ENCODE results near the gene DLG2. TPM values are rescaled to one million over a fixed set of nuclear protein-coding genes. Genes with fewer than 3 reads are reported as not detected.

DLG2 gene
- total and polyA plus RNA-seq, 2 donors (not counting 3 experiments of a cell fraction or from before 2014, with no cell fraction given), result 0.15 to 1.1 TPM

- Histone ChIP-seq H3K9ac (replicated peaks; ENCODE audit: extremely low read depth, insufficient read depth, low read length) (no peak overlapping the region), H4K20me1 (replicated peaks; ENCODE audit: control insufficient read depth, extremely low read depth, insufficient read depth, low read length) (no peaks in the 10 kb centered on the region), H3K9me1 (replicated peaks; ENCODE audit: control insufficient read depth, extremely low read depth, insufficient read depth, low read length) (no peaks in the 10 kb centered on the region), H3K4me1 (ENCODE audit: control insufficient read depth, extremely low read depth, insufficient read depth, low read length) (no peaks in the 10 kb centered on the region), H3K9me3 (replicated peaks; ENCODE audit: control insufficient read depth, insufficient read depth, low read length) (no peaks in the 10 kb centered on the region), H3K36me3 (ENCODE audit: control insufficient read depth in 2 of 2, extremely low read depth in 1 of 2, insufficient read depth in 2 of 2, low read length in 2 of 2) (no peaks in the 10 kb centered on the region), H3K27ac (ENCODE audit: insufficient read depth, low read depth, low read length) (no peak overlapping the region), H3K4me3 (replicated peaks in 1 of 3; ENCODE audit: insufficient read depth in 1 of 3, low read depth in 1 of 3, low read length in 3 of 3) (no peak overlapping the region), H2AFZ (ENCODE audit: low read depth, low read length) (no peak overlapping the region), H3K27me3 (ENCODE audit: control insufficient read depth in 2 of 2, insufficient read depth in 2 of 2, low read length in 2 of 2) (no peaks in the 10 kb centered on the region), H3K4me2 (ENCODE audit: insufficient read depth, low read length) (no peak overlapping the region), H3K79me2 (ENCODE audit: control insufficient read depth, insufficient read depth, low read length) (no peaks in the 10 kb centered on the region)
- CTCF ChIA-PET, result no interaction called here
- no TSS peak for BruUV-seq (replicated peaks)
- FAIRE-seq (no peak), DNase-seq (ENCODE audit: low read depth, low spot score) (no peak)
- POLR2A ChIA-PET, result no interaction called here
- TF ChIP-seq MAX (IDR thresholded peaks at IDR 0.05; ENCODE audit: insufficient read depth, insufficient read length) (no peak), FOS (IDR thresholded peaks at IDR 0.05; ENCODE audit: borderline replicate concordance, insufficient read depth, low read length) (no peak), MYC (IDR thresholded peaks at IDR 0.05; ENCODE audit: low read depth, low read length) (no peak), JUN (IDR thresholded peaks at IDR 0.05; ENCODE audit: borderline replicate concordance, insufficient read depth, insufficient read length, low read depth) (no peak), GATA2 (IDR thresholded peaks at IDR 0.05; ENCODE audit: insufficient read depth, insufficient read length, low read depth, low read length) (no peak), POLR2A (IDR thresholded peaks at IDR 0.05; ENCODE audit: low read depth, low read length) (no peak), CTCF (IDR thresholded peaks at IDR 0.05; ENCODE audit: extremely low read depth in 1 of 2, insufficient read depth in 1 of 2, low read depth in 1 of 2, low read length in 2 of 2) (no peak), EZH2 (IDR thresholded peaks at IDR 0.05; ENCODE audit: borderline replicate concordance, low read depth, low read length, severe bottlenecking) (no peak)
- dilution Hi-C loops (cut with MboI; ENCODE audit: extremely low pct_ligation_motif_present, low sequenced_read_pairs), result no loop called here
- intact Hi-C loops (cut with micrococcal nuclease), result no loop called here
Measured at GRCh38 chr11:83927422-83927821, 1699.7 kb downstream of the DLG2 start.
